ENCODE results near the gene CPED1. TPM values are rescaled to one million over a fixed set of nuclear protein-coding genes. Genes with fewer than 3 reads are reported as not detected.
"Not testable (repeated sequence)": the region's sequence is repeated elsewhere in the genome, so short reads cannot be mapped to it uniquely, and the experiment has no call there.

CPED1 gene
- total RNA-seq, 4 donors from 2014 or later, result 7.4 to 19.6 (median 11.4) TPM

GRCh38 chr7:121002048-121002756 is 13.7 kb downstream of the CPED1 start:
- DNase-seq, result no peak
- WGBS, 2 donors, result 68 to 79% methylated on average over 2 of the region's 2 CpGs
- intact Hi-C loops (cut with DNase I), result no loop called here
- H3K4me1 ChIP-seq, result no peaks in the 10 kb centered on the region
- no peaks in the 10 kb centered on the region for H3K27me3 ChIP-seq
- H3K36me3 ChIP-seq, result no peaks in the 10 kb centered on the region
- no peak overlapping the region for H3K4me3 ChIP-seq (replicated peaks in 1 of 3)
- no peak overlapping the region for H3K27ac ChIP-seq
- H3K9me3 ChIP-seq, result no peaks in the 10 kb centered on the region
- TF ChIP-seq CTCF (IDR thresholded peaks at IDR 0.05) (no peak), POLR2A (IDR thresholded peaks at IDR 0.05) (no peak)

- Histone ChIP-seq H3K36me3 (no peaks in the 10 kb centered on the region), H3K4me1 (no peaks in the 10 kb centered on the region), H3K27ac (no peak overlapping the region), H3K9me3 (no peaks in the 10 kb centered on the region), H3K4me3 (replicated peaks in 1 of 3) (no peak overlapping the region), H3K27me3 (no peaks in the 10 kb centered on the region)
- TF ChIP-seq CTCF (IDR thresholded peaks at IDR 0.05), result no peak
- TF ChIP-seq POLR2A (IDR thresholded peaks at IDR 0.05), result no peak
- intact Hi-C loops (cut with DNase I), result no loop called here
- DNase-seq, result no peak
- 86 to 88% methylated on average over 5 of the region's 5 CpGs for WGBS, 2 donors
Measured at GRCh38 chr7:121002757-121003200, 14.3 kb downstream of the CPED1 start.

GRCh38 chr7:121003986-121004685 is 15.6 kb downstream of the CPED1 start:
- Histone ChIP-seq H3K4me1 (no peaks in the 10 kb centered on the region), H3K36me3 (no peaks in the 10 kb centered on the region), H3K27me3 (no peaks in the 10 kb centered on the region), H3K9me3 (no peaks in the 10 kb centered on the region), H3K27ac (no peak overlapping the region), H3K4me3 (replicated peaks in 1 of 3) (no peak overlapping the region)
- no peak for DNase-seq
- 75 to 84% methylated on average over 5 of the region's 5 CpGs for WGBS, 2 donors
- TF ChIP-seq POLR2A (IDR thresholded peaks at IDR 0.05) (no peak), CTCF (IDR thresholded peaks at IDR 0.05) (no peak)
- intact Hi-C loops (cut with DNase I), result no loop called here

GRCh38 chr7:121005058-121005457 is 16.5 kb downstream of the CPED1 start:
- intact Hi-C loops (cut with DNase I); H3K27me3 ChIP-seq; H3K4me1 ChIP-seq; DNase-seq; H3K36me3 ChIP-seq; H3K9me3 ChIP-seq; H3K4me3 ChIP-seq (replicated peaks in 1 of 3); H3K27ac ChIP-seq: not testable (repeated sequence)
- WGBS, 2 donors, result 92 to 96% methylated on average over 4 of the region's 4 CpGs

- 75 to 79% methylated on average over 4 of the region's 4 CpGs for WGBS, 2 donors
- Histone ChIP-seq H3K36me3 (no peaks in the 10 kb centered on the region), H3K4me3 (replicated peaks in 1 of 3) (no peak overlapping the region), H3K4me1 (no peaks in the 10 kb centered on the region), H3K27ac (no peak overlapping the region), H3K27me3 (no peaks in the 10 kb centered on the region), H3K9me3 (no peaks in the 10 kb centered on the region)
- DNase-seq, result no peak
- TF ChIP-seq POLR2A (IDR thresholded peaks at IDR 0.05) (no peak), CTCF (IDR thresholded peaks at IDR 0.05) (no peak)
- intact Hi-C loops (cut with DNase I), result no loop called here
Measured at GRCh38 chr7:121005996-121006584, 17.6 kb downstream of the CPED1 start.
